ENCODE data around the gene EPS8.
A peak's percentile ranks its signal among the peaks of the same experiment; 100 is the strongest.
"Not testable (repeated sequence)": the region's sequence is repeated elsewhere in the genome, so short reads cannot be mapped to it uniquely, and the experiment has no call there.

The EPS8 gene

DNA sequence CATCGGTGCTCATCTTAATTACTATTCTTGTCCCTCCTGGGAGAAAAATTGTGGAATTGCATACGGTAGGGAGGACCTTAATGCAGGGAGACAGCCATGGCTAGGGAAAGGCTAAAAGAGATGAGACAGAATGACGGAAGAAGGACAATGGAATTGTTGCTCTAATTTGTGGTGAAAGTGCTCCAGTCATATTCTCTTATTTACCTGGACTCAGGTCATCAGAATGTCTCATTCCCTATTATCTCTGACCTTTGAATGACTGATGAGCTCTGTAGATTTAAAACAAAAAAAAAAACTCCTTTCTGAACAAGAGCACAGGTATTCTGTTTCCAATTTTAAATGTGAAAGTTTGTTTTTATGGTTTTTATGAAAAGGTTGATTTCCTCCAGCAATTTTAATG is 8.6 kb upstream of the EPS8 start:
- no peak for DNase-seq

DNA sequence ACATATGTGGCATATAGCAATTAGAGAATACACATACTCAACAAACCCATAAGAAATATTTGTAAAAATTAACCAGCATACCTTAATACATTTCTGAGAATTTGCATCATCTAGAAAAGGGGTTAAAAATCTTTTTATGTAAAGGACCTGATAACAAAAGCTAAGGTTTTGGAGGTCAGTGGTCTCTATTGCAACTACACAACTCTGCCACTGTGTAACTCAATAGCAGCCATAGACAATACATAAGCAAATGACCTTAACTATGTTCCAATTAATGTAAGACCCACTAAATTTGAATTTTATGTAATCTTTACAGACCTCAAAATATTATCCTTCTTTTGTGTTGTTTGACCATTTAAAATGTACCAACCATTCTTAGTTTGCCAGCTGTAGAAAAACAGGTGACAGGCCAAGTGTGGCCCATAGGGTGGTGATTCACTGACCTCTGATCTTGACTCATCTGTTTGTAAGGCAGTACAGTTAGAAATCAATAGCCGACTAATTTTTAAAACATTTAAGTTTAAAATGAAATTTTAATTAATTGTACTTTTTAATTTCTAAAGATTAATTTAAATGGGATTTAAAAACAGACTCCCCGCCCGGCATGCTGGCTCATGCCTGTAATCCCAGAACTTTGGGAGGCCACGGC is 7.4 kb upstream of the EPS8 start:
- DNase-seq, result peak; percentile 40

DNA sequence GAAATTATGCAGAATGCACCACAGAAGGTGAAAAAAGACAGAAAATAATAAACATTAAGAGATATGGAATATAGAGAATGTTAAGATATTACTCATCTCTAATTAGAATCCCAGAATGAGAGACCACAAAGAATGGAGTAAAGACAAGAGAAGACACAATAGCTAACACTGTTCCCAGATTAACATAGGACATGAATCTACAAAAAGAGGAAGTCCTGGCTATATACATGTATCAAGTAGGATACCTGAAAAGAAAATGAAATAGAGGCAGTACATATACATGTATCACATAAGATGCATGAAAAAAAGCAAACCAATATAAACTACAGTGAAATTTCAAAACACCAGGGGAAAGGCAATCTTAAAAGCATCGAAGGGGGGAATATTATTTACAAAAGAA is 5.6 kb upstream of the EPS8 start:
- no peak for DNase-seq

DNA sequence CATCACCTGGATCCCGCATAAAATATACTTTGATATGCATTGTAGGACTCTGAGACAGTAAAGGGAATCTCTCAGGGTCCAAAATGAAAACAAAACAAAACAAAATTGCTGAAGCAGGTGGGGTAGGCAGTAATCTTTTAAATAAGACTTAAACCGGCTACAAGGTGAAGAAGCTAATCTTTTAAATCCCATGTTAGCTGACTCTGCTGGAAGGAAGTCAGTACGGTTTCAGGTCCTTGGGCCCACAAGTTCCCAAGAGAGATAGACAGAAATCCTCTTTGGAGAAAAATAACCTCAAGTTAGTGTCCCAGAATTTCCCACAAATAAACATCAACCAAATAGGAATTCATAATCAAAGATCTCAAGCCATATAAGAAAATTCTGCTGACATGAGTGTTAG is 5.0 kb upstream of the EPS8 start:
- DNase-seq, result no peak

DNA sequence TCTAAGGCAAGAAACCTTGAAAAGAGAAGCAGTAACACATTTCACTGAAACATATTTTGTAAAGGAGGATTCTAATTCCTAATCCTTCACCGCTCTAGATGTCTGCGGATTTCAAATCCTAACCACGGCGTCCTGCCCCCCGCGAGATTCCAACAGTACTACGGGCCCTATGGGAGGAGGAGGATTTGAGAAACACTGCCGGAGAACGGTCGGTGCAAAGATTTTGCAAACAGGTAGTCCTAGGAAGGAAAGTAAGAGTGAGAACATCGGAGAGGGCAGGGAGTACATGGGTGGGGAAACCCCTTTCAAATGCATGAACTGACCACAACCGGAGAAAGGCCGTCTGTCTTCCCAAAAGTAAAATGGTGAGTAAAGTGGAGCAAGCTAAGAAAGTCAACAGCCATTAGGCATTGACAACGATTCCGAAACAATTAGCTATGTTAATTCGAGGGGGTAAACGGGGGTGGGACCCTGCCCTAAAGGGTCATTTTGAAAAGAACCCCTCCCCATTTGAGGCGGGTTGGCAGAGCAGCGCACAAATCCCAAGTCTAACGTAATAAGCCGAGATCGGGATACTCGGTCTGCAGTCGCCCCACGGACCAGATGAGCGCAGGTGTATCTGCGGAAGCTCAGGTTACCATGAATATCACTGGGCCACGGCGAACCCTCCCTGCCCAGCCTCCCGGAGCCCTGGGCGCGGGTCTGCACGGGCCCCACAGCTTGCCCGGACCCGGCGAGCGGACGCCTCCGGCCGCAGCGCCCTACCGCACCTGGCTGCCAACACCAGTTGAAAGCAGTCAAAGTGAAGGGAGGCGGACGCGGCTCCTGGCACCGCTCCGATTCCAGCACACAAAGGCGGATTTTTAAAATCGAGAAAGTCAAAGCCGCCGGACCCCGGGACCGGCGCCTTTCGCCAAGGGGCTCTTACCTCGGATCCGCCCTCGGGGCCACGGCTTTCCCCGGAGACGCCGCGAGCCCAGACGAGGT is 662 bp downstream of the EPS8 start:
- peak; percentile 67 for DNase-seq

DNA sequence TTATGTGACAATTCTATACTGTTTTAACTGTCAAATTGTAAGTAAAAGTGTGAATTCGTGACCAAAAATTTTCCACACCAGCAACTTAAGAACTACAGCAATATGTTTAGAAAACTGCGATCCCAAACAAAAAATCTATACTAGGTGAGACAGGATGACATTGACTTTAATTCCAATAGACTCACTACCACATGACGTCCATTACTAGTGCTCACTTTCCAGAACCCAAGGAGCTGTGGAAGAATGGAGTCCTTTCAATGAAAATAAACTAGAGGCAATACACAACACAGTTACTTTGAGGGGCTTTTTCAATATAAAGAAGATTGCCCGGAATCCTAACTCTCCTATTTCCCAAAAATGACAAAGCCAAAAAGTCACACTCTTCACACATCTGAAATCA is 1.4 kb downstream of the EPS8 start:
- DNase-seq, result no peak

DNA sequence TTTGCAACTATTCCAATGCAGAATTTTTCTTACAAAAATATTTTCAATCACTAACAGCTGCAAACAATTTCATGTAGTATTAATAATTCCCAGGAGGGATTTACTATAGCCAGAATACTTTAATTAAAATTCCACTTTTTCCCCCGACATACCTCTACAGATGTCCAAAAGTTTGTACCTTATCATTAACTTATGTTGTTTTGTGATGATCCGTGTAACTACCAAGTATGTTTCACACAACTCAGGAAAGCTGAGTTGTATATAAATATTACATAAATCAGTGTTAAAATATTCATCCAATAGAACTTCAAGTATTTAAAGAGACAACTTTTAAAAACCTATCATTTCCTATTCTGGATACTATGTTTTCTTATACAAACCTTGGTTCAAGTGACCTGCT is 2.4 kb downstream of the EPS8 start:
- no peak for DNase-seq

DNA sequence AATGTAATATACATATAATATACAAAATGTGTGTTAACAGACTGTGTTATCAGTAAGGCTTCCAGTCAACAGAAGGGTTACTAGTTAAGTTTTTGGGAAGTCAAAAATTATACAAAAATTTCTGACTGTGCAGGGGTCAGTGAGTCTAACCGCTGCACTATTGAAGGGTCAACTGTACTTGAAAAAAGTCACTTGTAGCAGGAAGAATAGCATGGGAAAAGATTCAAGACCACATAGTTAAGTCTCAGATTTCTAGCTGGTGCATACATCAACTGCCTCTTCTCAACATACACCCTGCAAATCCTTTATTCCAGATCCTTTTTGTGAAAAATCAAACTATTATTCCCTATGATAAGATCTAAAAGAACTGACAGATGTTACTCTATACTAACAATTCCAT is 5.9 kb downstream of the EPS8 start:
- no peak for DNase-seq

DNA sequence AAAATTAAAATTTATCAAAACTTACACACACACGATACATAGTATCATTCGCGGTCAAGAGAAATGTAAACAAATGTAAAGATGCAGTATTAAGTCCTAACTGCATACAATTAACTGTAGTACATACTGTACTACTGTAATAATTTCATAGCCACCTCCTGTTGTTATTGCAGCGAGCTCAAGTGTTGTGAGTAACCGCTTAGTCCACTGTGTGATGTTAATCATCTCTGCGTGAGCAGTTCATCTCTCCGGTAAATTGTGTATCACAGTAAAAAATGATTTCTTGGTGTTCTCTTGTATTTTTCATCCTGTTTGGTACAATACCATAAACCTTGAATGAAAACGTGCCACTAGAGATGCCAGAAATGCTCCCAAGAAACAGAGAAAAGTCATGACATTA is 6.5 kb downstream of the EPS8 start:
- peak; percentile 62 for DNase-seq

DNA sequence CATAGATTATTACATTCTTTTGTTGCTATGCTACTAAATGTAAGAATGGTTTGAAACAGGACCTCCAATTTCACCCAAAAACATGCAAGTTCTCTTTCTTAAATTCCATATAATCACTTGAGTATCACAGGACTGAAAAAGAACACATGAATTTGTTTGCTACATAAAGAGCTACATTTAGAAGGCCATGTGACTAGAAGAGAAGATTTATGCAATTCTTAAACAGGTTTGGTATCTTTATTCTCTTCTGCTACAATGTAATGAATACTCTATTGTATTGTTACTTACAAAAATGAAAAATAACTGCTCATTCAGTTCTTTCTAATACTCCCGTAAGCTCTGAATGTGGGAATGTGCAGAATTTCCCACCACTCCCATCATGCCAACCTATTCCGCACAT is 9.3 kb downstream of the EPS8 start:
- DNase-seq, result no peak

DNA sequence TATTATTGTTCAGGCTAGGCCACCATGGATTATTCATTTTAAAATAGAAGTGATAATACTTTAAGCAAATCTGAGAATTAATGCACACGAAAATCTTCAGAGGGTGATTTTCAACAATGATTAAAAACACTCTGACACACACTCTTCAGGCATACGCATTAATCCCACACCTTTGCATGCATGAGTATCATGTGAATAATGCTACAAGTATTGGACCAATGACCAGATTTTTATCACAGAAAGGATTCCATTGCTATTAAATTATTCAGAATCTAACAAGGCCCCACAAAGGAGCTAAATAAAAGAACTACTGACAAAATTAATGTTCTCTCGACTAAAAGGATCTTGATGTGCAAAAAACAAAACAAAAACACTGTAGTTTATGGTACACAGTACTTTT is 11.1 kb downstream of the EPS8 start:
- peak; percentile 53 for DNase-seq

DNA sequence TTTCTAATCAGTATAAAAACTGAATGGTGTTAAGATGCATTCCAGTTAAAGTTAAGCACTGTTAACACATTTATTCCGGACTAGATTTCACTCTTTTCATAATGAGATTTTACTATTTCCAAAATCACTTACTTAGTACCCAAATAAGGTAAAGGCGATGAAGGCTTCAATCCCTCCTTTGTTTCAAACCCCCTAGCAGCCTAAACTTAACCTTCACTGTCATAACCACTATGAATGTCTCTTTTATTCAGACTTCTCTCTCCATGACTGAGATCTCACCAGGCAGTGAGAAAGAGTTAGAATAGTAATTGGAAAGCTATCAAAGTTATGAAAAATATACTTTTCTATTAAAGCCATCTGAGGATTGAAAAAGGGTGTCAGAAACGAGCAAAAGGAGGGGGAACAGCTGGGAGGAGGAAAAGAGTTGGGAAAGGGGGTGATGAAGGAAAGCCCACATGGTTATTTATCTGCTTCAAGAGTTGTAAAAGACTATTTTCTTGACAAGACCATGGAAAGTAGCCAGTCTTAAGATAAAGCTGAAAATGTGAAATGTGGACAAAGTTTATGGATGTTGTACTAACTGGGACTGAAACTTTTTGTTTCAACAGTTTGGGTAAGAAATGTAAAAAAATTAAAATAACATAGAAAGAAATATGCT is 11.7 kb downstream of the EPS8 start:
- DNase-seq, result no peak

DNA sequence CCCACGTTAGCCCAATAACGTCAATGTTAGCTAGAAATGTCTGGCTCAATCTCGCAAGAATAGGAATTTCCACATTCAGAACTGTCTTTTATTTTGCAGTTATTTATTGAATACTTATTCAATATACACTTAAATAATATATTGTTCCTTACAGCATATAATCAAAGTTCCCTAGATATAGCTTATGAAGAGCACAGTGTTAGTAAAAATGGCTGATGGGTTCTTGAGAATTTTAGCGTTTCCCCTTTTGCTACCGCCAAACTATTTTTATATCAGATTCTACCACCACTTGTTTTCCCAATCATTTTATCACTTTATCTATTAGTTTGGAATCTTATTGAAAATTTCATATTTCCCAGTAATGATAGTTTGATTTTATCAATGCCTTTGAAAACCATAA is 12.7 kb downstream of the EPS8 start:
- DNase-seq, result no peak

DNA sequence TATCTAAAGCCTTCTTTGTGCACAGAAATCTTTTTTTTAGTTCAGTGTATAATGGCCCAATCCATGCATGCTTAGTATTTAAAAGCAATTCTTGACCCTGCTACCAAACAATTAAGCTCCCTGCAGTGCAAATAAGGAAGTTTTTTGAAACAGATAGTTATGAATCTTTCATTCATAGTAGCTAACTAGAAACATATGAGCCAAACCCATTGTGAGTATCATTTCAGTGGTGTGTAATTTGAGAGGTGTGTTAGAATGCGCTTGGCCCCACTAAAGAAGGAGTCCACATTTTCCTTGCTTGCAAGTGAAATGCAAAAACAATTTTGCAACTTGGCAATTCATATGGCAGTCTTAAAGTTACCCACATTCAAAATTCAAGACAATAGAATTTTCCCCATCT is 14.4 kb downstream of the EPS8 start:
- DNase-seq, result peak; percentile 61

DNA sequence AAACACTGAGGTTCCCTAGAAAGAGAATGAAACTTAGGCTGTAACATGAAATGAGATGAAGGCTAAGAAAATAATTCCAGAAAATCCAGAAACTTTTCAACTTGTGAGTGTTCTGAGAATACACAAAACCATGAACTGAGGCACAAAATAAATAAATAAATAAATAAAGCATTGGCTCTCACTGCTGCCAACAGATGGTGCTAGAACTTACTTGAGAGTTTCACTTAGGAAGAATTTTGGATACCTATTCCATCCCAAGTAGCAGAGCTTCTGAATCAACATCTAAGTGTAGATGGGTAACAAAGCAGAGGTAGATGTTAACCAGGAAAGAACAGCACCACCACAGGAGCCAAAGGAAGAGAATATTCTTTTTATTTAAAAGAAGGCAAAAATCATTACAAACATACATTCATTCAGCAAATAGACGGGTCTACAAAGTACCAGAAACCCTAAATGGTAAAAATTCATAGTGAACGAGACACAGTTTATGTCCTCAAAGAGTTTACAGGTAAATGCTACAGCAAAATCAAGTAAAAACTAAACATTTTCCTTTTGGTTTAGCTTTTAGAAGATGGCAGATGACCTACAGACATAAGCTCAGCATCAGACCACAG is 16.7 kb downstream of the EPS8 start:
- no peak for DNase-seq

DNA sequence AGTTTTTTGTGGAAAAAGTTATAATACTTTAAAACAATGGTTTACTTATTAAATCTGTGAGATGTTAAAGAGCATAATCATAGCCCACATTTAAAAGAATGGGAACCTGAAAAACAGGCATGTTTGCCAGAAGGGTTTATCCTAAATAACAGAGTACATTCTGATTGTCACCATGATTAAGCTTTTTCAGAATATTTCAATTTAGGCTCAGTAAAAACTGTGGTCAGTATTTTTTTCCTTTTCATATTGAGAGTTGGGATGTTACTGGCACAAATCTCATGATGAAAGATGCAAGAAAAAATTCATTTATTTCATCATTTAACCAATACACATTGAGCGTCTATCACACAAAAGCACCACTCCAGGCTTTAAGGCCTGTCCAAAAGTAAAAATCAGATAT is 18.6 kb downstream of the EPS8 start:
- no peak for DNase-seq

DNA sequence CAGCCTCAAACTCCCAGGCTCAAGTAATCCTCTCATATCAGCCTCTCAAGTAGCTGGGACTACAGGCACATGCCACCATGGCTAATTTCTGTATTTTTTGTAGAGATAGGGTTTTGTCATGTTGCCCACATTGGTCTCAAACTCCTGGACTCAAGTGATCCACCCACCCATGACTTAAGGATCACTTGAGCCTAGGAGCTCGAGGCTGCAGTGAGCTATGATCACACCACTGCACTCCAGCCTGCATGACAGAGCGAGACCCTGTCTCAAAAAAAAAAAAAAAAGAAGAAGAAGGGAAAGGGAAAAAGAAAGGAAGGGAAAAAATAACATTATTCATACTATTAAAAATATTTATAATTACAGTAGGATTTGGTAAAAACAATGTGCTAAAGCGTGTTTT is 19.2 kb downstream of the EPS8 start:
- peak; percentile 47 for DNase-seq

DNA sequence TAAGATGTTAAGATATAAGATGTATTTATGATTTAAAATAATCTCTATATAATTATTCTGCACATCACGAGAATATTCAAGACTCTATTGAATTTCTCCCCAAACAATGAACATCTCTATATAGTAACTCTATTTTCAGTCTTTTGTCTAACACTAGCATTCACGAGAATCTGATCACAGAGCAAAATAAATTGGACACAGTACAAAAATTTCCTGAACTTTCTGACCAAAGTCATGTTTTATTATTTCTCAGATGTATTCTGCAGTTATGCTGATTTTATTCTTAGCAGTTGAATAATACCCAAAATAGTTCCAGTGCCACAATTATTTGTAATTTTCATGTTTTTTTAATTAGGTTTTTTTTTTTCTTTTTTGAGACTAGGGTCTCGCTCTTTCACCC is 19.6 kb downstream of the EPS8 start:
- DNase-seq, result no peak

DNA sequence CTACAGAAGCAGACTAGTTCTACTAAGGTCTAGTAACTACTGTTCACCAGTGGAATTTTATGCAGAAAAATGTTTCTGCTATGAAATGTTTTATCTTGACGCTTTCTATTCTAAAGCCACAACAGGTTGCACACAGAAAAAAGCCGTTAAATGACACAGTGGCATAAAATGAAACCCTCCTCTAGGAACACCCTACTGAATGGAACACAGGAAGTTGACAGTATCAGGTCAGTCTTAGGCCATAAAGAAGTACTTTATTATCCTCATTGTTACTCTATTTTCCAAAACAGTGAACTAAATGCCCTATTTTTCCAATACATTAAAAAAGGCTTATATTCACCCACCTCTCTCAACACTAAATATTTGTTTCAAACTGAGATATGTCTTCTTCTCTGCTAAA is 21.9 kb downstream of the EPS8 start:
- no peak for DNase-seq

DNA sequence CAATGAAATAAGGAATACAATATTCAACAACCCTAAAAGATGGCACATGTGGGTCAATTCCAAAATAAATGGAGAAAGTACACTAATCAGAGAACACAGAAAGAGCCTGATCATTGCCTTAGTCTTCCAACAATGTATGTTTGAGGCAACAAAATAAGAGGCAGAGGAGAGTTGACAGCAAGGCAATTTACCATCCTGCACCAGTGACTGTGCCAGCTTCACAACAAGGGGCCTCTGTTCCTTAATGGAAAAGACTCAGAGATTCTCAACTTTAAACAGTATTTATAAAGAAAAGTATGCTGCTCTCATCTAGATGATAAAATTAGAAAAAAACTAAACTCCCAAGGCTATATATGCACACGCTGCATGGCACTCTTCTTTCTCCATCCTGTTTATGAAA is 25.9 kb downstream of the EPS8 start:
- DNase-seq, result no peak

DNA sequence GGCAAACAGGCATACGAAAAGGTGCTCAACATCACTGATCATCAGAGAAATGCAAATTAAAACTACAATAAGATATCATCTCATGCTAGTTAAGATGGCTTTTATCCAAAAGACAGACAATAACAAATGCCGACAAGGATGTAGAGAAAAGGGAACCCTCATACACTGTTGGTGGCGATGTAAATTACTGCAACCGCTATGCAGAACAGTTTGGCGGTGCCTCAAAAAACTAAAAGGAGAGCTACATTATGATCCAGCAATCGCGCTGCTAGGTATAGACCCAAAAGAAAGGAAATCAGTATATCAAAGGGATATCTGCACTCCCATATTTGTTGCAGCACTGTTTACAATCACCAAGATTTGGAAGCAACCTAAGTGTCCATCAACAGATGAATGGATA is 27.0 kb downstream of the EPS8 start:
- DNase-seq, result not testable (repeated sequence)

DNA sequence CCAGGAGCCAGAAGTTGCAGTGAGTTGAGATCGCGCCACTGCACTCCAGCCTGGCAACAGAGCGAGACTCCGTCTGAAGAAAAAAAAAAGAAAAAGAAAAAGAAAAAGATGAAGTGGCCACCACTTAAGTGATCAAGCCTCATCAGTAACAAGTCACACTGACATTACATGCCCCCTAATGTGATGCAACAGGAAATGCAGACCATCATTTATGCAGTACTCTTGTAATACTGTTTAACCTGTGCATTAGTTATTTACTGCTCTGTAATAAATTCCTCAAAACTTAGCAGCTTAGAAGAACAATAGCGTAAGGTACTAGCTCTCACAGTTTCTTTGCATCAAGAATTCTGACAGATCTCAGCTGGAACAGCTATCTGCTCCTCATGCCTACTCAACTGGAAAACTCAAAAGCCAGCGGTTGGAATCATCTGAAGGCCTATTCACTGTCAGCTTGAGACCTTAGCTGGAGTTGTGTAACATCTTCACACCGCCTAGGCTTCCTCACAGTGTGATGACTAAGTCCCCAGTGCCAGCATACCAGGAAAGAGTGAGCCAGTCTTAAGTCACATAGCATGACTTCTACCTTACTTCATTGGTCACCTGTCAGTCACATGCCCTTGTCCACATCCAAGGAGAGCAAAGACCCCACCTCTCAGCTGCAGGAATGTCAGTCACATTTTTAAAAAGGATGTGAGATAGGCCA is 31.5 kb downstream of the EPS8 start:
- peak; percentile 93 for DNase-seq

DNA sequence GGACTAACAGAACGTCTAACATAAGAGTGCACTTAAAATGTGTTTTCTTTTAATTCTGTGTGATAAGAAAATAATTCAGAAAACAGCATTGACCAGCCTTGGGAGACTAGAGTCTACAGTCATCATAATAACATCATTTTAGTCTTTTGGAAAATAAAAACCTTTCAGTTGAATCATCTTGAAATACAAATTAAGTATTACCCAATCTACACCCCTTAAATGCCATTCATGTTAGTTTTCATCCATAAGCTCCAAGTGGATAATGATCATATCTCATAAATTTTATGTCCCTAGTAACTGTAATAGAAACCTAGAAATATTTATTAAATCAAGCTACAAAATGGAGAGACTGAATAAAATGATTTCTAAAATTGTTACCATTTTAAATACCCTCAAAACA is 32.4 kb downstream of the EPS8 start:
- DNase-seq, result peak; percentile 78
